ENCODE data around the gene GPR55.

GPR55 gene

DNA sequence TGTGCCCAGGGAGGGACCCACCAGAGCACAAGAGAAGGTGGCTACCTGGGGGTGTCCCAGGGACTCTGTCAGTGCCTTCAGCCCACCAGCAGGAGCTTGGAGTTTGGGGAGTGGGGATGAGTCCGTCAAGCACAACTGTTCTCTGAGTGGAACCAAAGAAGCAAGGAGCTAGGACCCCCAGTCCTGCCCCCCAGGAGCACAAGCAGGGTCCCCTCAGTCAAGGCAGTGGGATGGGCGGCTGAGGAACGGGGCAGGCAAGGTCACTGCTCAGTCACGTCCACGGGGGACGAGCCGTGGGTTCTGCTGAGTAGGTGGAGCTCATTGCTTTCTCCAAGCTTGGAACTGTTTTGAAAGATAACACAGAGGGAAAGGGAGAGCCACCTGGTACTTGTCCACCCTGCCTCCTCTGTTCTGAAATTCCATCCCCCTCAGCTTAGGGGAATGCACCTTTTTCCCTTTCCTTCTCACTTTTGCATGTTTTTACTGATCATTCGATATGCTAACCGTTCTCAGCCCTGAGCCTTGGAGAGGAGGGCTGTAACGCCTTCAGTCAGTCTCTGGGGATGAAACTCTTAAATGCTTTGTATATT, 46.3 kb downstream of the GPR55 start:
- no peak for DNase-seq

DNA sequence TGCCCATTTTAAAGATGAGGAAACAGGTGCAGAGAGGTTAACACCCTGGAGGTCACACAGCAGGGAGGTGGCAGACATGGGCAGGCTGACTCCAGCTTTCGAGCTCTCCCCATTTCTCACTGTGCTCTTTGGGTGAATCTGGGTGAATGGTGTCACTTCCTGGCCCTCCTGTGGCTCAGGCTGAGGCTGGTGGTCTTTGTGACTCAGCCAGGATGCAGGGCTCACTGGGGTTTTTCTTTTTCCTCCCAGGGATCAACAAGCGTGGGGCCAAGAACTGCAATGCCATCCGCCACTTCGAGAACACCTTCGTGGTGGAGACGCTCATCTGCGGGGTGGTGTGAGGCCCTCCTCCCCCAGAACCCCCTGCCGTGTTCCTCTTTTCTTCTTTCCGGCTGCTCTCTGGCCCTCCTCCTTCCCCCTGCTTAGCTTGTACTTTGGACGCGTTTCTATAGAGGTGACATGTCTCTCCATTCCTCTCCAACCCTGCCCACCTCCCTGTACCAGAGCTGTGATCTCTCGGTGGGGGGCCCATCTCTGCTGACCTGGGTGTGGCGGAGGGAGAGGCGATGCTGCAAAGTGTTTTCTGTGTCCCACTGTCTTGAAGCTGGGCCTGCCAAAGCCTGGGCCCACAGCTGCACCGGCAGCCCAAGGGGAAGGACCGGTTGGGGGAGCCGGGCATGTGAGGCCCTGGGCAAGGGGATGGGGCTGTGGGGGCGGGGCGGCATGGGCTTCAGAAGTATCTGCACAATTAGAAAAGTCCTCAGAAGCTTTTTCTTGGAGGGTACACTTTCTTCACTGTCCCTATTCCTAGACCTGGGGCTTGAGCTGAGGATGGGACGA, 47.1 kb downstream of the GPR55 start:
- DNase-seq = no peak

DNA sequence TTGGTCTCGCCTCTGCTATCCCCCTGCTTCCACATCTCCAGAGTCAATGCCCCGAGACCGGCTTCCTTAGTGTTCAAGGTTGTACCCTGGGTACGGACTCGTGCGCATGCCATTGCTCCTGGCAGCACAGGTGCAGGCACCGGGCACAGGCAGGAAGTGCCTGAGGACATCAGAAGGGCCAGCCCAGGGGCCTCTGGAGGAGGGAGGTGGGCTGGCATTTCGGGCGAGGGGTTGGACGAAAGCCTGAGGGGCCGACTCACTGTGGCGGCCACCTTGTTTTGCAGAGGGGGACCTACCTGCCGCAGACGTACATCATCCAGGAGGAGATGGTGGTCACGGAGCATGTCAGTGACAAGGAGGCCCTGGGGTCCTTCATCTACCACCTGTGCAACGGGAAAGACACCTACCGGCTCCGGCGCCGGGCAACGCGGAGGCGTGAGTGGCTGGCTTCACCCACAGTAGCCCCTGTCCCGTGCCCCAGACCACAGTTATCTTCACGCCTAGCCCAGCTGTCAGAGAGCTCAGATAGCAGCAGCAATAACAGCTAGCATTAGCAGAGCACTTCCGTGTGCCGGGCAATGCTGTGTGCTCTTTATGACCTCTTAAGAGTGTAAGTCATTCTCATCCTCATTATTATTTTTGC, 47.8 kb downstream of the GPR55 start:
- DNase-seq = no peak

DNA sequence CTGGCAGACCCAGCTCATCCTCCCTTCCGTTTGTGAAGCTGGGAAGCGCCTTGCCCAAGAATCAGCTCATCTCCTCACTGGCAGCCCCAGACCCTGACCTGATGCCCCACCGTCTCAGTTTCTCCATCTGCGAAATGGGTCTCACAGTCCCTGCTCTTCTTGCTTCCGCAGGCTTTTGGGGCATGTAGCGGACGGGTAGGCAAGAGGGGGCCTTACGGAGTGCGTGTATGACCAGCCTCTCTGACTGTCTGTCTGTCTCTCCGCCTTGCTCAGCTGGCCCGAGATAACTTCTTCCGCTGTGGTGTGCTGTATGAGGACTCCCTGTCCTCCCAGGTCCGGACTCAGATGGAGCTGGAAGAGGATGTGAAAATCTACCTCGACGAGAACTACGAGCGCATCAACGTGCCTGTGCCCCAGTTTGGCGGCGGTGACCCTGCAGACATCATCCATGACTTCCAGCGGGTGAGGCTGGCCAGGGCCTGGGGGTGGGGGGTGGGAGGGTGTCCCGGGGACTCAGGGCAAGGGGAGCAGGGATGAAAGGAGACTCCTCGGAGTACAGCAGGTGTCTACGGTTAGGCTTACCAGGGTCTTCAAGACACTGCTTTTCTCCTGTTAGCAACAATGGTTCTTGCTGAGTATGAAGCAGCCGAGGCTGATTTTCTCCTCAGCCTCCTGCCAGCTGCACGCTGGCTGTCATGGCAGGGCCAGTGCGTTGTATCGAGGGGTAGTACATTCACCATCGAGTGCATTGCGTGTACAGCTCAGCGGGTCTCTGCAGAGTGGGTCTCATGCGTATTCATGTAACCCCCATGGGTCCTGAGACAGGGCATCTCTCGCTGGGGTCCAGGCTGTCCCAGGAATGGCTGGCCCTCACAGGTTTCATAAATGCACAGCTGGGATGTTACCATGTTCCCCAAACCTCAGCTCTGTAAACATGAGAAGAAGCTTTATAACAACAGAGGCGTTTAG, 49.4 kb downstream of the GPR55 start:
- no peak for DNase-seq

DNA sequence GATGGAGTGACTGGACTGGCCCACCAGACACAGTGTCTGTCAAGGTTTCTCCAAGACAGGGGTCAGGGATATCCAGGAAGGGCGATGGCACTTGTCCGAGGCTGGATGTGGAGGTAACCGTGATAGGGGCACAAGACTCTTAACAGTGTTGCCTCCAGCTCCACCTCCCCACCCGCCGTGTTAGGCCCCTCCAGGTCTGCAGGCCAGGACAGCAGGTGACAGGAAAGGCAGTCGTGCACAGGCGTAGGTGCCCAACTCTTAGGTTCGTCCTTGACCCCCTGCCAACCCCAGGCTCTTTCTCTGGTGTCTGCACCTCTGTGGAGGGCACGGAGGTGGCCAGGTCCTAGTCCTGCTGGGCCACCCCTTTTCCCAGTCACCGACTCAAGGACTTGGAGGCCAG, 50.2 kb downstream of the GPR55 start:
- no peak for DNase-seq

DNA sequence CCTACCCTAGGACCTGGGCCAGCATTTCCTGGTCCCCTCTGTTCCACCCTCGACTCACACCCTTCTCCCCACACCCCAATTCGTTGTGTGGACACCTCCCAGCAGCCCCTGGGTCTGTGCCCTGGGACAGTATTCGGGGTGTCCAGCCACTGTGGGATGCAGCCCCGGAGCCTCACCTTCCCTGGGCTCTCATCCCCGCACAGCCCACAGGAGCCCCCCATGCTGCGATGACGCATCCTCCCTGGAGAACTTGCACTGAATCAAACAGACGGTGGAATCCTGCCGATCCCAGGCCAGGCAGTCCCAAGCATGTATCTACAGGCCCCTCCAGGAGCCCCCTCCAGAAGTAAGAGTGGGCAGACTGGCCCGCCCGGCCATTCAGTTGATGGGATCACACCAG, 50.6 kb downstream of the GPR55 start:
- DNase-seq = no peak

DNA sequence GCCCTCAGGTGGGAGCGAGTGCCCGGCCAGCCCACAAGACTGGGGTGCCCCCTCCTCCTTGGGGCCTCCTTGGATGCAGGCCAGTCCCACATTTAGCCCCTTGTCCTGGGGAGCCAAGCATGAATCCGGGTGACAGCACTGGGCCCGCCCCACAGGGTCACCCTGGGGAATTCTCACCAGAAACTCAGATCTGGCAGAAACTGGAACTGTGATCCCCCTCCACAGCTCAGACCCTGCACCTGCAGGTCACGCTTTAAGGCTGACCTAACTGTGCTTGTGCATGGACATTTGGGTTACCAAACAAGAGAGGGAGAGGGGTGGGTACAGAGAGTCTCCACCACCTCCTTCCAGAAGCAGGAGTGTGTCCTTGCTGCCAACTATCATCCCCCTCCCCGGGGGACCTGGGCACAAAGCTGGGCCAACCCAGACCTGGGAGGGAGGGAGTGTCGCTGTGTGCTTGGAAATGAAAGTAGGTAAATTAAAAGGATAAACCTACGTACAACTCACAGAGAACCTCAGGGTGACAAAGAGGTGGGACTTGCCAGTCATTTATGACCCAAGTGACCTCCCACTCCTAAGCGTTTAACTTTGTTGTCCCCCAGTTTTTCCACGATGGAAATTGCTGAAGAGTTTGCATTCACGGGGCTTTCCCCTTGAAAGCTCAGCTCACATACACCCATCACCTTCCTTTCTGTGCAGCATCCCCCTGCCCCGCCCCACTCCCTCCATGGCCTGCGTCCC, 51.2 kb downstream of the GPR55 start:
- no peak for DNase-seq

DNA sequence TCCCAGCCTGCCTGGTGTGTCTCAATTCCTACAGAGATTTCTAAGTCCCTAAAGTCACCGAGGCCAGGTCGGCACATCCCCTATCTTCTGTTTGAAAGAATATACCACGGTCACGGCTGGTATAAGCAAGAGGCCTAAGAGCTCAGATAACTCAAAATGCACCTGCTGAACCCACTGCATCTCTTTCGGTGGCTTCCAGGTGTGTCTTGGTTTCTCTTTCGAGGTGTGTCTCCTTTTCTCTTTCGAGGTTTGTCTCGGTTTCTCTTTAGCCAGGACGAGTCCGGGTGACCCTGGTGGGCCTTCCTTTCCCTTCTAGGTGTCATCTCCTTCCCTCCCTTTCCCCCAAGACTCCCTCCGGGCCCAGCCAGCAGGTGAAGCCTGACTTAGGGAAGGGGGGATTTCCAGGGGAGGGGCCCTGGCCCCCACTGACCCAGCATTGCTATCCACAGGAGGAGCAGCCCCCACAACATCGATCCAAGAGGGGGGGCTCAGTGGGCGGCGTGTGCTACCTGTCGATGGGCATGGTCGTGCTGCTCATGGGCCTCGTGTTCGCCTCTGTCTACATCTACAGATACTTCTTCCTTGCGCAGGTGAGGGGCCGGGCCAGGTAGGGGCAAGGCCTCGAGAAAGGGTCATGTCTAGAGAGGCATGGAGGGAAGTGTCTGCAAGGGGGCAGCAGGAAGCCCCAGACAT, 51.9 kb downstream of the GPR55 start:
- no peak for DNase-seq

DNA sequence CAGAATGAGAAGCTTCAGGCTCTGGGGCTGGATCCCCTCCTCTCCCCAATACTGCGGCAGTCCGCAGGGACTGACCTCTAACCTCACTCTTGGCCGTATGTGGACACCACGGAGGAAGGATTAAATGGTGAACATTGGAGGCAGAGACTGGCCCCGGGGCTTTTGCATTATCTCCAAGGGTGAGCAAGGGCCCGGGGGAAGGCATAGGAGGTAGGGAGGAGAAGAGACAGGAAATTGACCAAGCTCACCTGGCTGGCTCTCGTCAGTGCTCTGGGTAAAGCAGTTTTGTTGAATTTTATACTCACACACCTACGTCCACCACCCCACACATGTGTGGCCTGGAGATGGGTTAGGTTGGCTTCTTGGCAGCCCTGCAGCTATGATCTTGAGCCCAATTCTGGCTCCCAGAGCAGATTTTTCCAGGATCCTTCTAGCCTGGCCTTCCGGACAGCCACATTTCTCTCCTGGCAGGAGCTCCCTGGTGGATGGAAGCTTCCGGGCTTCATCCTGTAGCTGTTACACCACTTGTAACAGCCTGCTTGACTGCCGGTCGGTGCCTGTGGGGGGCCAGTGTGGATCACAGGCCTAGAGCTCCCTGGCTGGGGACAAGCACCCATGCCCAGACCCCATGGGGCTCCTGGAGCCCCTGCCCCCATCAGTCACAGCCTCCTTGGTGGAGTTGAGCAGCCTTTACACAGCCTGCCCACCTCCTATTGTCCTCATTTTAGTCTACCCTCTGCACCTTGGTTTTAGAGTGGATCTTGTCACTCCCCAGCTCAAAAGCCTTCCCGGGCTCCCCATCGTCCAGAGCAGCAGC, 52.7 kb downstream of the GPR55 start:
- no peak for DNase-seq

DNA sequence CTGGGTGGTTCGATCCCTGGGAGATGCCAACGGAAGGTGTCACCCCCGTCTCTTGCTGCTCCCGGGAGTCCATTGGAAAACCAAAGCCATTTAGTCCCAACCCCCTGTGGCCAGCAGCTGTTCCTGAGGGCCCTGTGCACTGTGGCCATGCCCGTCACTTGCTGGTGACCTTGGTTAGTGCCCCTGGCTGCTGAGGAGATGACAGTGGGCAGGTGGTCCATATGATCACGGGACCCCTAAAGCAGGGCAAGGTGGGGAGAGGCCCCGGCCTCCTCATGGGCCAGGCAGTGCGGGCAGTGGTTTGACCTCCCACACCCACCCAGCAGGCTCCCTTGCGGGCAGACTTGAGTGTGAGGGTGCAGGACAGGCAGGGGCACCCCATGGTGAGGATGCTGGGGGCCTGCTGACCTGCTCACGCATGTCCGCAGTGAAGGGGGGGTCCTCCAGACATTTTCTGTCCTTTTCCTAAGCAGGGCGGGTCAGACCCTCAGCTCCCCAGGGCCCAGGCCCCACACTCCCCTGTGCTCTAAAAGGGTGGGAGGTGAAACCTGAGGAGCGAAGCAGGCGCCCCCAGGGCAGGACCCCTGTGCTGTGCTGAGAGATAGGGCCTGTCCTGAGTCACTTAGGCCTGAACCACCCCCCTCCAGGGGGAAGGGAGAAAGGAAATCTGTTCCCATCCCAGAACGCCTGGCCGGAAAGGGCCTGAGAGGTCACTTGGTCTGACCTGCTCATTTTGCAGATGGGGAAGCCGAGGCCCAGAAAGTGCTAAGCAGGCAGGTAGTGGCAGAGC, 53.5 kb downstream of the GPR55 start:
- DNase-seq = no peak

DNA sequence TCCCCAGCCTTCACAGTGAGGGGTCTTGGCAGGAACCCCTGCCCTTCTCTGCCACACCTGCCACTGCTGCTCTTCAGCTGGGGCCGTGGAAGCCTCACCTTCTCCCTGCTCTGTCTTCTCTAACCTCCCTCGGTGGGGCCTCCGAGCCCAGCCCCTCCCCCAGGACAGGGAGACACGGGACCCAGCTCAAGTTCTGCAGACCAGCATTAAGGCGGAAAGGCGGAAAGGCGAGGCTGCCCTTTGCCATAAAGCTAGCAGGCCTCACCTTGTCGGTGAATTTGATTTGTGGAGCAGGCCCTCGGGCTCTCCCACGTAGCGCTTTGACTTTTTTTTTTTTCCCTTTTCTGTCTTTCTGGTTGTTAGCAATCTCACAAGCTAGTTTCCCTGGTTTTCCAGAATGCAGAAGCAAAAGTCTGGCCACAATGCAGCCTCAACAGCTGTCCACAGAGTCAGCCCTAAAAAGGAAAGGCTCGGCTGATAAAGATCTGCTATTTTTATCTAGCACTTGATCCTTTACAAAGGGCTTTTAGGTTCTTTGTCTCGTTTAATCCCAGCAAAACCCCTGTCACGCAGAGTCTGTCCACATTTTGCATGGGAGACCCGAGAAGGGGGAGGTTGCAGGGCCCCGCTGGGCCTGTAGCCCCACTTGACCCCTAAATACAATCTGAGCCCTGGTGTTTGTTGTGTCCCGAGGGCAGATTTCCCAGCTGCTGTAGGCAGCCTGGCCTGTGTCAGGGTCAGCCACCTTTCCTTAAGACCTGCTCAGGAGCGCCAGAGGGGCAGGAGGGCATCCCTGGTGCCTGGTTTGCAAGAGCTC, 54.3 kb downstream of the GPR55 start:
- DNase-seq = no peak

DNA sequence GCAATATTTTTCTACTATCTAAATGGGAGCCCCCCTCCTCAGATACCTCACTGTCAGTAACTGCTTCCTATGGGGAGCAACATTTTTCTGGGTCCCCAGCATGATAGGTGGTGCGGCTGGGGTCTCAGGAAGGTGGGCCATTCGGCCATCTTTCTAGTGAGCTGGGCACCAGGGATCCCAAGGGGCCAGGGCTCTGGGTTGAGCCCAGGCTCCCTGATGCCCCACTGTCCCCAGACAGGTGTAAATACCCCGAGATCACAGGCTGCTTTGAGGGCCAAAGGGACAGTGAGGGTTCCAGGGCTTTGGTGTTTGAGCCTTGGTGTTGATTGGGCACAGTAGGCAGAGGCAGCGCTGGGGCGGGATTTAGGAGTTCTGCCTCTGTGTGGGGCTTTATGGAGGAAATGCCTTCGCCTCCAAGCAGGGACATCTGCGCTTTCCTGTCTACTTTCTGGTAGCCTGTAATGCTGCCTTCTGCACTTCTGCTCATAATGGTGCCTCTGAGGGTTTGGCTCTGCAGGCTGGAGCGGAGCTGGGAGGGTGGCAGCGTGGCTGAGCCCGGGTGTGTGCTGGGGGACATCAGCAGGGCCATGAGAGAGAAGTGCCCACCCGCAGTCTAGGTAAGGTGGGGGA, 55.0 kb downstream of the GPR55 start:
- DNase-seq = no peak

DNA sequence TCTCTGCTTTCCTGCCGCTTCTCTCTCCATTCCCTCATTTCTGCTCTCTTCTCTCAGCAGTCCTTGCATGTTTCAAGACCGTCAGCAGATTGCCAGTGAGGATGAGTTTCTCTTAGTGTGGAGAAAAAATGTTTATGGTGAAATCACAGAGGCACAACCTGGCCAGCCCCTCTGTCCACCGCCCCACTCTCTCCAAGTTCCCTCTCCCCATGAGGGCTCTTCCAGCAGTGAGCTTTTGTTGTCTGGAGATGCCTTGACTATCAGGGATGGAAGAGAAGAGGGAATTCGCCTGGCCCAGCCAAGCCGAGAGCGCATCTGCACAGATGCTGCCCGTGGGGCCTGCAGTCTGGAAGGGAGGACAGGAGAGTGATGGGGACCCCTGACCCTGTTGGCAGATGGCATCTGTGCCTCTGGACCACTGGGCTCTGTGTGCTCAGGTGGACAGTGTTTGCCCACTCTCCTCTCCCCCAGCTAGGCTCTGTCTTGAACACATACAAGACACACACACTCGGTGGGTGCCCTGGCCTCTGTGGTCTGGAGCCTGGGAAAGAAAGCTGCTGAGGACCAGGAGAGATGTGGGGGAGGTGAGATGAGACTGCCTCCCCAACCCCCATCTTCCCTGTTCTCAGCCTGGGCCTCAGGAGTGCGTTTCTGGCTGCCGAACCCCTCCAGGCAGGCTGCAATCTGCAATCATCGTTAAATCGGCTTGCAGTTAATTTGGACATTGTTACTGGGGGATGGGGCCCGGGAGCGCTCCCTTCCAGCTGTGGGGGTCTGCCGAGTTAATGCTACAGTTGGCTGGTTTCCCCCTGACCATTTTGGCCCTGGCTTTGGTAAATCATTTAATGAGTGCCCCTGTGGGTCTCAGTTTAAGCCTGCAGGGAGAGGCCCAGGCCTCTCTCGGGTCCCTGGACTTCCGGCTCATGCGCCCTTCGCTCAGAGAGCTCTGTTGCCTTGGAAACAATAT, 55.8 kb downstream of the GPR55 start:
- DNase-seq = no peak

DNA sequence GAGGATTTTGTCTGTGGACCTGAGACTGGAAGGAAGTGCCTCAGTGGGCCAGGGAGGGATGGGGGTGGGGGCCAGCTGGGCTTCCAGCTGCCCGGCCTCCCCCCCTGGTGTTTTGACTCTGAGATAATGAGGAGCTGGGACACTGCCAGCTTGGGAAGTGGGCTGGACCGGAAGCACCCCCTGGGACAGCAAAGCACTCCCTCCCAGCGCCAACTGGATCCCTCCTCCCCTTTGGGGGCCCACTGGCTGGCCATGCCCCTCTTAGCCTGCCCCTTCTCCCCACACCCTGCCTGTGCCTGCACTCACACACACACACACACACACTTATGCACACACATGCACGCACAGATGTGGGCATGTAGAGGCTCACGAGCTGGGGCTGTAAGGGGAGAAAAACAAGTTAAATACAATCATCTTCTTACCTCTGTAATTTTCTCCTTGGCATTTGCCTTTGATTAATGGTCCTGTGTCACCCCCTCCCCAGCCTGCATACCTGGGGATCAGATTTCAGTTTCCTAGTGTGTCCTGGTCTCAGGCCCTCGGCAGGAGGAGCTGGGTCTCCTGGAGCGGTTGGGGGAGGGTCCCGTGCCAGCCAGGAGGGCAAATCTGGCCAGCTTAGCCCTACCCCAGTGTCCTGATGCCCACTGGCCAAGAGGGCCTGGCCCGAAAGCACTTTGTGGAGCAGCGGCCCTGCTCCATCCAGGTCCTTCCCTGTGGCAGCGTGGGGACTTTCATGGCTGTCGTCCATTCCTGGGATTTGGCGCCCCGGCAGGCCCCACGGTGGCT, 56.7 kb downstream of the GPR55 start:
- DNase-seq = no peak

DNA sequence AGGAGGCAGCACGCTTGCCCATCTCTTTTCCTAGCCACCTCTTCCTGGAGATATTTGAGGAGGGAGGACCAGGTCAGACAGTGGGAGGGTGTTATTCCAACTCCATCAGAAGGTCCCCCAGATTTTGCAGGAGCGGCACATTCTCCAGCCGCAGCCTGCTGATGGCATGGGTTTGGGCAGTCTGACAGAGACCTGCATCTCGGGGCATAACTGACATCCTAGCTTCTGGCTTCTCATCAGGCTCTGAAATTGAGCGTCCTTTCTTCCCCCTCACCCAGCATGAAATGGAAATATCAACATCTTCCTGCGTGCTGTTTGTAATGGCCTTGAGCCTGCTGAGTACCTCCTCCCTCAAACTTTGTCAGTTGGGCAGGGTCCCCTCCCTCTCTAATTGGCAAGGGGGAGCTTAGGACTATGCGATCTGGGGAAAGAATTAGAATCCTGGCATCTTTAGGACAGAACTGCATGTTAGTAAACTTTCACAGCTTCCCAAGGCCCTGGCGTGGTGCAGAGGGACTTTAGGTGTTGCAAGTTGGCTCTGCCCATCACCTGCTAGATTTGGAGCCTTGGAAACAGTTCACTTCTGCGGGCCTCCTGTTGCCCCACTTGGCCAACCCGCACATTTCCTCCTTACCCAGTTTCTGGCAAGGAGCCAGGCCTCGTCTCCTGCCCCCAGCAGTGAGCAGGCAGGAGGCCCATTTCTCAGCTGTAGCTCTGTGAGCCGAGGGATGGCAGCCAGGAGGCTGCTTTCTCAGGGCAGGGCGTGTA, 58.1 kb downstream of the GPR55 start:
- DNase-seq = no peak

All from DMS53 (cell line).